PC-3 (cell line): ENCODE data around the gene CUTC. TPM values are rescaled to one million over a fixed set of nuclear protein-coding genes. Genes with fewer than 3 reads are reported as not detected.
"Not testable (repeated sequence)": the region's sequence is repeated elsewhere in the genome, so short reads cannot be mapped to it uniquely, and the experiment has no call there.

ENCODE experiments used
- ATAC-seq: fragments of 200-7000 bp; cut with Tn5 transposase; 2 replicates; pipeline ENCODE4 v1.9.1; 2020; ENCODE audit warnings: mild to moderate bottlenecking, moderate library complexity
- BruUV-seq: library from RNA; stranded (reverse); fragments of 400-500 nt; replicated peaks from 2 replicates; lab custom pipeline; 2021; lab: Mats Ljungman, UMichigan
- CTCF ChIA-PET: fragments of 300-600 bp; sonication (Branson Sonifier 250); formaldehyde crosslinking; loops from one replicate; lab custom pipeline; 2022; ENCODE audit warnings: antibody characterized with exemption; lab: Charles Lee
- POLR2A ChIA-PET: fragments of 300-600 bp; sonication (Branson Sonifier 250); formaldehyde crosslinking; loops from one replicate; lab custom pipeline; 2022; ENCODE audit warnings: antibody characterized with exemption; ENCODE audit not compliant: unreplicated experiment; lab: Charles Lee
- DNase-seq: peaks from one replicate; pipeline ENCODE4 v3.0.0-alpha.2; 2015
- H2AFZ ChIP-seq: fragments of 300-600 bp; sonication (generic); 2 replicates; pipeline ENCODE4 v1.6.0; 2016; ENCODE audit warnings: antibody characterized with exemption, low read length
- H3F3A ChIP-seq: fragments of 300-600 bp; sonication (generic); one replicate; pipeline ENCODE4 v1.6.0; 2017; ENCODE audit warnings: antibody characterized with exemption, low read length, control low read depth, mild to moderate bottlenecking; ENCODE audit not compliant: unreplicated experiment
- H3K27ac ChIP-seq: fragments of 300-600 bp; sonication (generic); 2 replicates; pipeline ENCODE4 v1.5.1; 2016; ENCODE audit warnings: mild to moderate bottlenecking, low read length
- H3K27me3 ChIP-seq: fragments of 300-600 bp; sonication (generic); 2 replicates; pipeline ENCODE4 v1.6.1; 2016; ENCODE audit warnings: low read length, mixed read lengths
- H3K36me3 ChIP-seq: fragments of 300-600 bp; sonication (generic); 2 replicates; pipeline ENCODE4 v1.6.1; 2016; ENCODE audit warnings: low read depth, mixed run types, low read length, mixed read lengths
- H3K4me1 ChIP-seq: fragments of 300-600 bp; sonication (generic); 2 replicates; pipeline ENCODE4 v1.5.1; 2016; ENCODE audit warnings: low read length; ENCODE audit not compliant: insufficient read depth
- H3K4me2 ChIP-seq: fragments of 300-600 bp; sonication (generic); 2 replicates; pipeline ENCODE4 v1.6.0; 2016; ENCODE audit warnings: low read length
- H3K4me3 ChIP-seq: fragments of 300-600 bp; sonication (generic); 2 replicates; pipeline ENCODE4 v1.5.1; 2016; ENCODE audit warnings: mild to moderate bottlenecking, low read length, mixed read lengths
- H3K79me2 ChIP-seq: fragments of 300-600 bp; sonication (generic); 2 replicates; pipeline ENCODE4 v1.6.1; 2017; ENCODE audit warnings: low read length, mixed read lengths
- H3K9ac ChIP-seq: fragments of 300-600 bp; sonication (generic); 2 replicates; pipeline ENCODE4 v1.6.0; 2016; ENCODE audit warnings: mild to moderate bottlenecking, low read length
- H3K9me2 ChIP-seq: fragments of 300-600 bp; sonication (generic); replicated peaks from 2 replicates; pipeline ENCODE4 v1.6.1; 2016; ENCODE audit warnings: mixed run types, low read length, mixed read lengths
- H3K9me3 ChIP-seq: fragments of 300-600 bp; sonication (generic); 2 replicates; pipeline ENCODE4 v1.6.1; 2016; ENCODE audit warnings: low read length, mixed read lengths
- H4K20me1 ChIP-seq: fragments of 300-600 bp; sonication (generic); 2 replicates; pipeline ENCODE4 v1.6.1; 2016; ENCODE audit warnings: low read length, mixed read lengths
- EZH2 ChIP-seq: fragments of 300-600 bp; sonication (generic); IDR thresholded peaks from one replicate; pipeline ENCODE4 v1.6.1; 2017; ENCODE audit warnings: antibody characterized with exemption, mild to moderate bottlenecking, low read length; ENCODE audit not compliant: unreplicated experiment
- EZH2phosphoT487 ChIP-seq: fragments of 300-600 bp; sonication (generic); IDR thresholded peaks from 2 replicates; pipeline ENCODE4 v1.6.1; 2018; ENCODE audit warnings: mild to moderate bottlenecking, antibody characterized with exemption, low read length, borderline replicate concordance
- intact Hi-C: fragments of 100-400 bp; cut with micrococcal nuclease; formaldehyde crosslinking; loops from 2 replicates; pipeline ENCODE4 v1.9.0; 2023
- total RNA-seq: library from RNA; depleted of rRNA; stranded (reverse); fragments of >200 nt; gene quantifications from 2 replicates; pipeline ENCODE4 v1.2.3, GENCODE V29; 2014
- TF ChIP-seq, protein P1 (sequence below): fragments of 300-600 bp; sonication (generic); conservative IDR thresholded peaks from 2 replicates; pipeline ENCODE4 v1.5.1; 2017; ENCODE audit warnings: antibody characterized with exemption, low read depth, mild to moderate bottlenecking, low read length

CUTC gene
- total RNA-seq, 1 experiment from 2014 or later = 10.2 TPM

DNA sequence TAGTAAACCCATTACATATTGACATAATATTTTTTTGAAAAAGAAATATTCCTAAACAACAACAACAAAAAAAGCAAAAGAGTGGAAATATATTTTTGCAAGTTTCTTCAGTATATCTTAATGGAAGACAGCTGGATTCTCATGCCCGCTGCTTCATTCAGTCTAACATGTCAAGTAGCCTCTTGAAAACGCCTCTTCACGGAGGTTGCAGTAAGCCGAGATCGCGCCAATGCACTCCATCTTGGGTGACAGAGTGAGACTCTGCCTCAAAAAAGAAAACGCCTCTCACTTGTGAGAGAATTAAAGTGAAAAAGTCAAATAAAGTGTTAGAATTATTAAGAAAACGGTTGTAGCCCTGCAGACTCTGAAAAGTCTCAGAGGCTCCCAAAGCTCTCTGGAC lies 1.3 kb downstream of the CUTC start:
- POLR2A ChIA-PET = interaction anchor here (0.6 kb wide), 1 partner anchor 274 kb away, joined by 4 read pairs; no protein-coding TSS in a partner anchor
- intact Hi-C loops = loop anchor here (5.0 kb wide), 1 partner anchor 99 kb away; no protein-coding TSS in a partner anchor
- H3K9ac ChIP-seq = no peak overlapping the region

DNA sequence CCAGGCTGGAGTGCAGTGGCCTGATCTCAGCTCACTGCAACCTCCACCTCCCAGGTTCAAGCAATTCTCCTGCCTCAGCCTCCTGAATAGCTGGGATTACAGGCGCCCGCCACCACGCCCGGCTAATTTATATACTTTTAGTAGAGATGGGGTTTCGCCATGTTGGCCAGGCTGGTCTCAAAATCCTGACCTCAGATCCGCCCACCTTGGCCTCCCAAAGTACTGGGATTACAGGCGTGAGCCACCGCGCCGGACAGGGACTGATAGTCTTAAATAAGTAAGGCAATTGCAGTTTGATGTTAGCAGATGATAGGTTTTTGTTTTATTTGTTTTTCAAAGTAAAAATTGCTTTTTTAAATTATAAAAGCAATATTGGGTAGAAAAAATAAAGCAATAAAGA lies 2.1 kb downstream of the CUTC start:
- H3K9me3 ChIP-seq, BruUV-seq, H3K4me3 ChIP-seq, POLR2A ChIA-PET, H4K20me1 ChIP-seq, H3F3A ChIP-seq, H3K4me2 ChIP-seq, H3K27me3 ChIP-seq, H3K27ac ChIP-seq, H3K36me3 ChIP-seq, CTCF ChIA-PET, H3K4me1 ChIP-seq, ATAC-seq, H3K9me2 ChIP-seq, H3K9ac ChIP-seq, H2AFZ ChIP-seq, DNase-seq: not testable (repeated sequence)
- intact Hi-C loops = loop anchor here (5.0 kb wide), 1 partner anchor 98 kb away; no protein-coding TSS in a partner anchor
- peaks cover 30% of the 10 kb centered on the region for H3K79me2 ChIP-seq

More for the DNA sequence above, 1.3 kb downstream of the CUTC start:
- Histone ChIP-seq H3K9me3 (no peaks in the 10 kb centered on the region), H3K79me2 (peaks cover 30% of the 10 kb centered on the region), H3K27me3 (no peaks in the 10 kb centered on the region), H3K36me3 (no peaks in the 10 kb centered on the region; the same call in 1 of the 2 replicates), H3K27ac (no peak overlapping the region), H3F3A (no peaks in the 10 kb centered on the region), H3K9me2 (no peaks in the 10 kb centered on the region), H4K20me1 (no peaks in the 10 kb centered on the region), H3K4me1 (peaks cover 3% of the 10 kb centered on the region; the same call in 1 of the 2 replicates), H3K4me3 (peak overlapping the region; percentile 95), H3K4me2 (peak overlapping the region; percentile 79), H2AFZ (no peak overlapping the region)
- DNase-seq = no peak
- TF ChIP-seq EZH2phosphoT487 (no peak), EZH2 (no peak)
- TF ChIP-seq, protein P1, sequence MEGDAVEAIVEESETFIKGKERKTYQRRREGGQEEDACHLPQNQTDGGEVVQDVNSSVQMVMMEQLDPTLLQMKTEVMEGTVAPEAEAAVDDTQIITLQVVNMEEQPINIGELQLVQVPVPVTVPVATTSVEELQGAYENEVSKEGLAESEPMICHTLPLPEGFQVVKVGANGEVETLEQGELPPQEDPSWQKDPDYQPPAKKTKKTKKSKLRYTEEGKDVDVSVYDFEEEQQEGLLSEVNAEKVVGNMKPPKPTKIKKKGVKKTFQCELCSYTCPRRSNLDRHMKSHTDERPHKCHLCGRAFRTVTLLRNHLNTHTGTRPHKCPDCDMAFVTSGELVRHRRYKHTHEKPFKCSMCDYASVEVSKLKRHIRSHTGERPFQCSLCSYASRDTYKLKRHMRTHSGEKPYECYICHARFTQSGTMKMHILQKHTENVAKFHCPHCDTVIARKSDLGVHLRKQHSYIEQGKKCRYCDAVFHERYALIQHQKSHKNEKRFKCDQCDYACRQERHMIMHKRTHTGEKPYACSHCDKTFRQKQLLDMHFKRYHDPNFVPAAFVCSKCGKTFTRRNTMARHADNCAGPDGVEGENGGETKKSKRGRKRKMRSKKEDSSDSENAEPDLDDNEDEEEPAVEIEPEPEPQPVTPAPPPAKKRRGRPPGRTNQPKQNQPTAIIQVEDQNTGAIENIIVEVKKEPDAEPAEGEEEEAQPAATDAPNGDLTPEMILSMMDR = no peak
- no TSS peak for BruUV-seq
- CTCF ChIA-PET = no interaction called here
- no peak for ATAC-seq

DNA sequence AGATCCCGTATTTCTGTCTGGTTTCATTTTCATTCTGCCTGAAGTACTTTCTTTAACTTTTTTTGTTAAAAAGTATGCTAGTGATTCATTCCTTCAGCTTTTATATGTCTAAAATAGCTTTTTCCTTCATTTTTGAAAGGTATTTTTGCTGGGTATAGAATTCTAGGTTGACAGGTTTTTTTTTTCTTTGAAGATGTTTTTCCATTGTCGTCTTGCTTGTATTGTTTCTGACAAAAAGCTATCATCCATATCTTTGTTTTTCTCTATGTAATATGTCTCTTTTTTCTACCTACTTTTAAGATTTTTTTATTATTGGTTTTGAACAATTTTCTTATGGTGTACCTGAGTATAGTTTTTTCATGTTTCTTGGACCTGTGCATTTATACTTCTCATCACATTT lies 8.2 kb downstream of the CUTC start:
- intact Hi-C loops = loop anchor here (5.0 kb wide), 1 partner anchor 37 kb away; no protein-coding TSS in a partner anchor
- Histone ChIP-seq H3K4me1 (peaks cover 22% of the 10 kb centered on the region), H3F3A (no peaks in the 10 kb centered on the region), H4K20me1 (no peaks in the 10 kb centered on the region), H3K9me2 (no peaks in the 10 kb centered on the region), H3K4me3 (no peak overlapping the region), H3K79me2 (no peaks in the 10 kb centered on the region), H3K36me3 (peaks cover 51% of the 10 kb centered on the region), H3K9ac (no peak overlapping the region), H3K9me3 (0 out of 2 replicates have a peak, but pooled peaks cover 3% of the 10 kb centered on the region), H3K4me2 (no peak overlapping the region), H3K27me3 (no peaks in the 10 kb centered on the region), H3K27ac (no peak overlapping the region), H2AFZ (no peak overlapping the region)
- ChIA-PET CTCF (no interaction called here), POLR2A (no interaction called here)
- ATAC-seq (no peak), DNase-seq (no peak)
- TF ChIP-seq, protein P1 = no peak
- TF ChIP-seq EZH2 (no peak), EZH2phosphoT487 (no peak)
- no TSS peak for BruUV-seq
